Suprapubic skin (tissue), 4 donors: ENCODE data around the gene DNAH17. TPM values are rescaled to one million over a fixed set of nuclear protein-coding genes. Genes with fewer than 3 reads are reported as not detected.

Experiments
- DNase-seq, 2 donors: peaks; one replicate each; pipeline ENCODE4 v3.0.0-alpha.2; 2019; ENCODE audit warnings: low spot score in 2 of 2
- H3K27ac ChIP-seq: fragments of 200-600 bp; sonication (generic); one replicate; pipeline ENCODE4 v1.5.1; 2019
- H3K27me3 ChIP-seq: fragments of 200-600 bp; sonication (generic); one replicate; pipeline ENCODE4 v1.5.1; 2019
- H3K36me3 ChIP-seq: fragments of 200-600 bp; sonication (generic); one replicate; pipeline ENCODE4 v1.5.1; 2019
- H3K4me1 ChIP-seq: fragments of 200-600 bp; sonication (generic); one replicate; pipeline ENCODE4 v1.5.1; 2019
- H3K4me3 ChIP-seq: fragments of 200-600 bp; sonication (generic); one replicate; pipeline ENCODE4 v1.5.1; 2019; ENCODE audit warnings: mild to moderate bottlenecking
- H3K9me3 ChIP-seq: fragments of 200-600 bp; sonication (generic); one replicate; pipeline ENCODE4 v1.5.1; 2019
- EP300 ChIP-seq: sonication (generic); formaldehyde crosslinking; IDR thresholded peaks from one replicate; pipeline ENCODE4 v1.6.1; 2017; ENCODE audit warnings: antibody characterized with exemption
- POLR2A ChIP-seq, 2 donors: fragments of 450-650 bp; IDR thresholded peaks; one replicate each; pipeline ENCODE4 v1.6.1; 2017; ENCODE audit warnings: antibody characterized with exemption in 2 of 2, mild to moderate bottlenecking in 2 of 2, moderate library complexity in 2 of 2
- POLR2AphosphoS5 ChIP-seq, 3 donors: sonication (generic); formaldehyde crosslinking; IDR thresholded peaks; one replicate each; pipeline ENCODE4 v1.6.1; 2017; ENCODE audit warnings: antibody characterized with exemption in 3 of 3
- whole genome bisulfite sequencing: methylation state at CpG from one replicate; pipeline ENCODE4 v1.1.5; 2018; 5-methylcytosine and 5-hydroxymethylcytosine counted together
- total RNA-seq, 4 donors: library from RNA; depleted of rRNA; stranded (reverse); fragments of >200 nt; gene quantifications; one replicate each; pipeline ENCODE4 v1.1.0, GENCODE V29; 2016
- TF ChIP-seq, protein P1 (sequence below), 2 donors: fragments of 200-600 bp in 1 of 2; fragments of 450-650 bp in 1 of 2; sonication (generic) in 1 of 2; IDR thresholded peaks; one replicate each; pipeline ENCODE4 v1.5.1; 2016 to 2019; ENCODE audit warnings: antibody characterized with exemption in 2 of 2, mild to moderate bottlenecking in 1 of 2, moderate library complexity in 1 of 2

Gene DNAH17
- total RNA-seq, 4 donors from 2014 or later = 3.7 to 6.7 (median 5.2) TPM

DNA sequence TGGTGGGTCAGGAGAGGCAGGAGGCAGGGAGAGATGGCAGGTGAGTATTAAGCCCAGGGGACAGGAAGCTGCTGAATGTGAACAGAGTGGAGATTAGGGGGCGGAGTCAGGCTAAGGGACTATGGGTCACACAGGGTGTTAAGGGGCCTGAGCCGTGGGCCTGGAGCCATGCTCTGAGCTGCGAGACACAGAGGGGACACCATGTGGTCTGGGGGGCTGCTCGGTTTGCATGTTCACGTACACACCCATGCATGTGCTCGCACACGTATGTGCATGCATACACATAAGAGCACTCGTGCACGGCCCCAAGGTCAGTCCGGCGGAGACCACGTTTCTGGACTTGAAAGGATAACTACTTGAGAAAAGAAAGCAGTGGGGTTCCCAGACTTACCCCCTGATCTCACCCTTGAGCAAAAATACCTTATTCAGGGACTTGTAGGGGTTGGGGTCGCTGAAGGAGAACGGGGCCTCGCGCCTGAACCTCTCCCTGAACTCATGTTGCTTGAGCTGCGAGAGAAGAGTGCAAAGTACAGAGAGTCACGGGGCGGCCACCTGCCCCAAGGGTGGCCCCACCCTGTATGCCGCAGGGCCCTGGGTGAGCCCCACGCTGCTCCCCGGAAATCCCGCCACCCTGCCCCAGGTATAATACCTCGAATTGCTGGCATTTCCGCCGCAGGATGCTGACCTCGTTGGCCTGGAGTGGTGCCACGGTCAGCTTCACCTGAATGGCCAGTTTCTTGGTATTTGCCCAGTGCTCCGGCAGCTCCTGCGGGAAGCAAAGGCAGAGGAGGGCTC lies 50.8 kb downstream of the DNAH17 start:
- Histone ChIP-seq H3K36me3 (no peaks in the 10 kb centered on the region), H3K27ac (no peak overlapping the region), H3K4me1 (no peaks in the 10 kb centered on the region), H3K4me3 (no peak overlapping the region), H3K9me3 (no peaks in the 10 kb centered on the region), H3K27me3 (no peaks in the 10 kb centered on the region)
- WGBS = 89% methylated on average over 29 of the region's 30 CpGs
- TF ChIP-seq EP300 (no peak), POLR2AphosphoS5 (IDR thresholded peaks at IDR 0.05) (no peak), POLR2A (IDR thresholded peaks at IDR 0.05) (no peak)
- no peak for DNase-seq

DNA sequence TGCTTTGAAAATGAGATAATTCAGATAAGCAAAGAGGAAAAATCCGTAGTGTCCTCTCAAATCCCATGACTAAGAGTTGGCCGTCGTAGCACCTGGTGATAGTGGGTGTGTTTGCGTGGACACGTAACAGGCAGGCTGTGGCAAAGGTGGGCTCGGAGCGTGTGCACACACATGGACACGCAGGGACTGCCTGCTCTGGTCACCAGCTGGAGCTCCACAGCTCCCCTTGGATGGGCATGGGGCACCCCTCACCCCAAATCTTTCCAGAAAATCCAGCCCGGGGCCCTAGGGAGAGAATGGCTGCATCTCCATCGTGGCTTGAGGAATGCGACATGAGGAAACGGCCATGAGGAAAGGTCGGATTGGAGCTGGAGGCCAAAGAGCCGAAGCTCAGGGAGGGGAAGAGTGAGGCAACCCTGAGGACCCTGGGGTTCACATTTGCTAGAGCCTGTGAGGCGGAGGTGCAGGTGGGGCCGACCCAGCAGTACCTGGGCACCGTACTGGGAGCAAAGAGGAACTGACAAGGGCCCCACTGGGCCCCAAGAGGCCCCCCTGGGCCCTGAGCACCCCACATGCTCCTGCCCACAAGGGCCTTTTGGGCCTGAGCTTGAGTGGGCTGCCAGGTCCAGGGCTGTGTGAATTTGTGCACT lies 51.6 kb downstream of the DNAH17 start:
- Histone ChIP-seq H3K4me1 (no peaks in the 10 kb centered on the region), H3K4me3 (no peak overlapping the region), H3K9me3 (no peaks in the 10 kb centered on the region), H3K36me3 (no peaks in the 10 kb centered on the region), H3K27ac (no peak overlapping the region), H3K27me3 (no peaks in the 10 kb centered on the region)
- TF ChIP-seq POLR2AphosphoS5 (IDR thresholded peaks at IDR 0.05) (no peak), EP300 (no peak), POLR2A (IDR thresholded peaks at IDR 0.05) (no peak)
- TF ChIP-seq, protein P1, sequence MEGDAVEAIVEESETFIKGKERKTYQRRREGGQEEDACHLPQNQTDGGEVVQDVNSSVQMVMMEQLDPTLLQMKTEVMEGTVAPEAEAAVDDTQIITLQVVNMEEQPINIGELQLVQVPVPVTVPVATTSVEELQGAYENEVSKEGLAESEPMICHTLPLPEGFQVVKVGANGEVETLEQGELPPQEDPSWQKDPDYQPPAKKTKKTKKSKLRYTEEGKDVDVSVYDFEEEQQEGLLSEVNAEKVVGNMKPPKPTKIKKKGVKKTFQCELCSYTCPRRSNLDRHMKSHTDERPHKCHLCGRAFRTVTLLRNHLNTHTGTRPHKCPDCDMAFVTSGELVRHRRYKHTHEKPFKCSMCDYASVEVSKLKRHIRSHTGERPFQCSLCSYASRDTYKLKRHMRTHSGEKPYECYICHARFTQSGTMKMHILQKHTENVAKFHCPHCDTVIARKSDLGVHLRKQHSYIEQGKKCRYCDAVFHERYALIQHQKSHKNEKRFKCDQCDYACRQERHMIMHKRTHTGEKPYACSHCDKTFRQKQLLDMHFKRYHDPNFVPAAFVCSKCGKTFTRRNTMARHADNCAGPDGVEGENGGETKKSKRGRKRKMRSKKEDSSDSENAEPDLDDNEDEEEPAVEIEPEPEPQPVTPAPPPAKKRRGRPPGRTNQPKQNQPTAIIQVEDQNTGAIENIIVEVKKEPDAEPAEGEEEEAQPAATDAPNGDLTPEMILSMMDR (IDR thresholded peaks at IDR 0.05) = no peak
- no peak for DNase-seq
- 92% methylated on average over 17 of the region's 17 CpGs for WGBS

DNA sequence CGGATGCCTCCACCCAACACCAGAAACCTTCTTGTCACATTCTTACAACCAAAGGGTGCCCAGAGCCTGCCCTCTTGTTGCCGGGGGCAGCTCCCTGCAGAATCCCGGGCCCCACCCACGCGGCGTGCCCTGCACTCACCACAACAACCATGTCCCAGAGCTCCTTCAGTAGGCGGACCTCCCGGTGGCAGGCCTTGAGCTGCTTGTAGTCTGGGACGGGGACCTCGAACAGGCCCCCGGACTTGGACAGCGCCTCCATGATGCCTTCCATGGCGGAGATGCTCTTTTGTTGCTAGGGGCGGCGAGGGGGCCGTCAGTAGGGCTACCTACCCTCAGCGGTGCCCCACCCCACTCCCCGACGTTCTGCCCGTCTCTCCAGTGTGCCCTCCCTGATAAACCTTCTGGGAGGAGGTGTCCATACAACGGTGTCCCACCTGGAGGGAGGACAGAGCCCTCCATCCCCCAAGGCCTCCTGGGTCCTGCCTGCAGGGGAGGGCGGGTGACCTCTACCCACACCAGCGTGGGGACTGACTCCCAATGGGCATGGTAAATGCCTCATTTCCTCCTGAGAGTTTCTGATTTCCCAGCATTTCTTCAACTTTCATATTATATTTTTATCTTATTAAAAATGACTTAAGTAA lies 52.2 kb downstream of the DNAH17 start:
- H3K4me3 ChIP-seq = no peak overlapping the region
- WGBS = 85% methylated on average over 13 of the region's 23 CpGs
- H3K27ac ChIP-seq = no peak overlapping the region
- no peaks in the 10 kb centered on the region for H3K36me3 ChIP-seq
- H3K9me3 ChIP-seq = no peaks in the 10 kb centered on the region
- no peaks in the 10 kb centered on the region for H3K4me1 ChIP-seq
- H3K27me3 ChIP-seq = no peaks in the 10 kb centered on the region
- DNase-seq = no peak
- TF ChIP-seq EP300 = no peak

DNA sequence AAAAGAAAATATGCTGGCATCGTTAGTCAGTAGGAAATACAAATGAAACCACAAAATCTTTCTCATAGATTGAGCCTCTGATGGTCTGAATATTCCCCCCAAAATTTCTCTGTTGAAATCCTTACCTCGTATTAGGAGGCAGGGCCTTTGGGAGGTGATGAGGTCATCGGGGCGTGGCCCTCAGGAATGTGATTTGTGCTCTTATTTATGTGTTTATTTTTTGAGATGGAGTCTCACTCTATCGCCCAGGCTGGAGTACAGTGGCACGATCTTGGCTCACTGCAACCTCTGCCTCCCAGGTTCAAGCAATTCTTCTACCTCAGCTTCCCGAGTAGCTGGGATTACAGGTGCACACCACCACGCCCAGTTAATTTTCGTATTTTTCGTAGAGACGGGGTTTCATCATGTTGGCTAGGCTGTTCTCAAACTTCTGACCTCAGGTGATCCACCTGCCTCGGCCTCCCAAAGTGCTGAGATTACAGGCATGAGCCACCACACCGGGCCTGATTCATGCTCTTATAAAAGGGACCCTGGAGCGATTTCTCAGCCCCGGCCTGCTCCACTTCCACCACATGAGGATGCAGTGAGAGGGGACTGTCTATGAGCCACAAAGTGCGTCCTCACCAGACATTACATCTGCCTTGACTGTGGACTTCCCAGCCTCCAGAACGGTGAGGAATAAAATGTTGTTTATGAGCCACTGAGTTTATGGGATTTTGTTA lies 53.1 kb downstream of the DNAH17 start:
- 87% methylated on average over 17 of the region's 17 CpGs for WGBS
- Histone ChIP-seq H3K36me3 (no peaks in the 10 kb centered on the region), H3K4me1 (no peaks in the 10 kb centered on the region), H3K27ac (no peak overlapping the region), H3K4me3 (no peak overlapping the region), H3K9me3 (no peaks in the 10 kb centered on the region), H3K27me3 (no peaks in the 10 kb centered on the region)
- TF ChIP-seq, protein P1 (IDR thresholded peaks at IDR 0.05) = no peak
- TF ChIP-seq POLR2AphosphoS5 (IDR thresholded peaks at IDR 0.05) (no peak), POLR2A (IDR thresholded peaks at IDR 0.05) (no peak), EP300 (no peak)
- peak in 1 of 2 donors; percentile 27 for DNase-seq

DNA sequence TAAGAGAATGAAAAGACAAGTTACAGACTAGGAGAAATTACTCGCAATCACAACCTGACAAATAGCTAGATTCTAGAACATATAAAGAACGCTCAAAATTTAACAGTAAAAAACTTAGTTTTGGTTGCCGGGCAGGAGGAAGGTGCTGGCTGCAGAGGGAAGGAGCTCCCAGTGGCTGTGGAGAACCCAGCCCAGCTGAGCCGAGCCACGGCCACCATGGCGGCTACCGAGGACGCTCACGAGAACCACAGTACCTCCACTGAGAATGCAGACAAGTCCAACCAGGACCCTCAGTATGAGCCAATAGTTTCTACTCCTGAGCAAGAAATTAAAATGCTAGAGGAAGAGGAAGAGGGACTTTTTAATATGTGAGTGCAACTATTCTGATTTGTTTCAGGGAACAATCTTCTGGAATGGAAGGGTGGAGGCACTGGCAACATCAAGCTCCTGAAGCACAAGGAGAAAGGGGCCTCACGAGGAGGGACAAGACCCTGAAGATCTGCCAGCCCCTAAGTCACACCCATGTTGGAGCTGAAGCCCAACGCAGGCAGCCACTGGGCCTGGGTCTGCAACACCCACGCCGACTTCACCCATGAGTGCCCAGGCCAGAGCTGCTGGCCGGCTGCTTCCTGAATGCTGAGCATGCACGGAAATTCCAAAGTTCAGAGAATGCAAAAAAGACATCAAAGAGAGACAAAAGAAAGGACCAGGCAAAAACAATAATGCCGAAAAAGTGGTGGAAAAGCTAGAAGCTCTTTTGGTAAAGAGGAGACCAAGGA lies 55.0 kb downstream of the DNAH17 start:
- Histone ChIP-seq H3K9me3 (no peaks in the 10 kb centered on the region), H3K27ac (no peak overlapping the region), H3K4me3 (no peak overlapping the region), H3K27me3 (no peaks in the 10 kb centered on the region), H3K4me1 (no peaks in the 10 kb centered on the region), H3K36me3 (no peaks in the 10 kb centered on the region)
- 87% methylated on average over 16 of the region's 16 CpGs for WGBS
- DNase-seq = peak in 1 of 2 donors; percentile 41
- no peak for TF ChIP-seq EP300
- TF ChIP-seq, protein P1 (IDR thresholded peaks at IDR 0.05) = no peak
- no peak for TF ChIP-seq POLR2AphosphoS5 (IDR thresholded peaks at IDR 0.05)
- no peak for TF ChIP-seq POLR2A (IDR thresholded peaks at IDR 0.05)
